HG02884 (cell line): ENCODE data around the gene MAGEE2.
"Not testable (repeated sequence)": the region's sequence is repeated elsewhere in the genome, so short reads cannot be mapped to it uniquely, and the experiment has no call there.

Experiments used
- ATAC-seq: cut with Tn5 transposase; IDR thresholded peaks from one replicate; pipeline ENCODE4 v1.9.1; 2021; ENCODE audit warnings: mild to moderate bottlenecking, moderate library complexity; ENCODE audit not compliant: unreplicated experiment

Gene MAGEE2

DNA sequence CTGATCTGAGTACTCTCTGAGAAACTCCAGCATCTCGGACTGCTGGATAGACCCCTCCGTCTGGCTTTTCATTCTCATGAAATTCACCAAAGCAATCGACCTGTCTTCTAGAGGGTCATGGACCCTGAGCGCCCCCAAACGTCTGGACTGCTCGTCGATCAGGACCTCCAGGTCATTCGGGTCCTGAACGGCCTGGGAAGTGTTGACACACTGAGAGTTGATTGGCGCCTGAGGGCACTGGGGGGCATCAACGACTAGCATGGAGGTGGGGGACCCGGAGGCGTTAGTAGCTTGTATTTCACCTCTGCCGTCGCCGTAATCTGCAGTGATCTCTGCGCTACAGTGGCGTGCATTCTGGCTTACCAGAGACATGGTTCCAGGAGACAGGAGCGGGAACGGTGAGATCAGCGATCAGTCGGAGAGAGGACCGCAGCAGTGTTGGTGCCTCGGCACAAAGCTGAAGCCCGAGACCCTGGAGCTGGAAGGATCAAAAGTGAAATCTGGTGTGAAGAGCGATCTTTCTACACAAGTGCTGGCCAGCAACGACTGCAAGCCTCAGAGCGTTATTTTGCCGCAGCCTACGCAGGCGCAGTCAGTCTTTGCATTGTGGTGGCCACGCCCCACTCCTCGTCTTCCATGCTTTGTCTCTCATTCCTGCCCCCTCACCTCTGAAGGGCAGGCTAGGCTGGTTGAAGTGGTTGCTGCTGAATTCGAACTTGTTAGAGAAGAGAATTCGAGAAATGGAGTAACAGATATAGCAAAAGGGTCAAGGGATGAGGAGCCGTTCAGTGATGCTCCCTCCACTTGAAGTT is at the start of gene MAGEE2:
Gene MAGEE2, minus strand, starts transcription at position 575 of the 812 bp plus-strand sequence. Its CDS starts 203 bp downstream, at position 372.
- no peak for ATAC-seq

DNA sequence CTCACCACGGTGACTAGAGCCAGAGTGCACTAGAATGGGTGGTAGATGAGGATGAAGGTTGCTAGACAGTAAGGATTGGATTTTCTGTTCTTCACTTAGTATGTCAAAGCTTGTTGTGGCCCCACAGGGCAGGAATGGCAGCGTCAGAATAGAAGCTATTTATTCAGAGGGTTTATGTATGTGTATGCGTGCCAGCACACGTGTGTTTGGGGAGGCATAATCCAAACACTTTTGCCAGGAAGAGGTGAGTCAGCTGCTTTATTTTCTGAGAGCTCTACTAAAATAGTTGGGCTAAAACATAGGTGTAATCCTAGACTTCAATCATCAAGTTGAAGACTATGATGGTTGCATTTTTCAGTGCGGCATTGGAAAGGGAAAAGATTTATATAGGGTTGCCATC is 1.2 kb upstream of the MAGEE2 start:
- no peak for ATAC-seq

DNA sequence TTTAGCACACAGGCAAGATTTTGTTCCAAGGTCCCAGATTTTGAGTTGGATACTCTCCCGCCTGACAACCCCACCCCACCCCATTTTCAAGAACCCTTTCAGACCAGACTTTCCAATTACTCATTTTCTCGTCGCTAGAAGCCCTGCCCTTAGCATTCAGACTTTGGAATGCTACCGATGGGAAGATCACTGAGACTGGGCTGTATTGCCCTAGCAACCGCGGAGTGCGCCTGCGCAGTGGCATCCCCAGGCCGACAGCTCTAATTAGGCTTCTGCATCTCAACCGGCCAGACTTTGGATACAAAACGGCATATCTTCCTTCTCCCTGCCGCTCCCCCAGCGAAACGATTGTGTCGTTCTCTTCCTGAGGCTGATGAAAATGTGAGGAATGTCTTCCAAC is 3.4 kb downstream of the MAGEE2 start:
- no peak for ATAC-seq

GRCh38 chrX:75768063-75768462 is 17.0 kb downstream of the MAGEE2 start:
- not testable (repeated sequence) for ATAC-seq

DNA sequence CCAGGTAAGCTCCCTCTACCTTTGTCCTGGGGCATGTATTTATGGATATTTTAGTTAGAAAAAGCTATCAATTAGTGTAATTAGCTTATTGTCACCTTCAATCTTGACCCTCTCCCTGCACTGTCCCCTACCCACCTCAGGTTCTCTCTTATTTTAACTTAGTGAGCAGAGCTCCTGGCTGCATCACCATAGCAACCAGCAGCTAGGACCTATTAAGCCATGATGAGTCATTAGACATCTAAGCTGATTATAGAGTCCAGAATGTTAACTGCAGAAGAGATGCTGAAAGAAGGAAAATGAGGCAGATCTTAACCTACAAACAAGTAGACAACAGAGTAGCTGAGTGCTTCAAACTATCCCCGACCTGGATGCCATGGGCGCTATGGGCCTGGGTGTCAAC is 36.6 kb downstream of the MAGEE2 start:
- ATAC-seq, result no peak

DNA sequence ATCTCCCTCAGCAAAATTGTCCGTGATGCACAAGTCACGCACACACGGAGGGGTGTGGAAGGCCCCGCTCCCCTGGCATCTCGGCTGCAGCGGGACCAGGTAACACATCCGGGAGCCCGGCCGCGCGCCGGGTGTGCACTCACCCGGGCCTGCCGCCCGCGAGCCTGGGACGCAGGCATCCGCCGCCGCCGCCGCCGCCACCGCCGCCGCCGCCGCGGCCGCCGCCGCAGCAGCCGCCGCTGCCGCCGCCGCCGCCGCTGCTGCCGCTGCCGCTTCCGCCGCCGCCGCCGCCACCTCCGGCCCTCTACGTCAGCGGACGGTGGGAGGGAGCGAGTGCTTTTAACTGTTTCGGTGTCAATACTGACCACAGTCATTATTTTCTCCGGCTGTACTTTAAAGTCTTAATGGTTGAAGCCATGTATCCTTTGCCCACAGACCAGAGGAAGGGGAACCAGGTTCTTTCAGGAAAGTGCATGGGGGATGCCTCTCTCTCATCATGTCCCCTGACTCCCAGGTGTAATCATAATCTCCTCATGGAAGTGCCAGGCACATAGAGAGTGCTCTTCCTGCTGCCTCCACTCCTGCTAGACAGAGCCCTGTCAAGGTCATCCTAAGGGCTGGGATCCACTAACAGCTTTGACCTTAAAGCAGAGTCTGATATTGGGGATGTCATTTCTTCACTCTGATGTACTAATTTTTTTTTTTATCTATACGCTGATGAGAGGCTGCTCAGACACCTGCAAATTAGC is 38.0 kb downstream of the MAGEE2 start:
- ATAC-seq, result peak; percentile 84
